ENCODE data around the gene INTS12.

DNA sequence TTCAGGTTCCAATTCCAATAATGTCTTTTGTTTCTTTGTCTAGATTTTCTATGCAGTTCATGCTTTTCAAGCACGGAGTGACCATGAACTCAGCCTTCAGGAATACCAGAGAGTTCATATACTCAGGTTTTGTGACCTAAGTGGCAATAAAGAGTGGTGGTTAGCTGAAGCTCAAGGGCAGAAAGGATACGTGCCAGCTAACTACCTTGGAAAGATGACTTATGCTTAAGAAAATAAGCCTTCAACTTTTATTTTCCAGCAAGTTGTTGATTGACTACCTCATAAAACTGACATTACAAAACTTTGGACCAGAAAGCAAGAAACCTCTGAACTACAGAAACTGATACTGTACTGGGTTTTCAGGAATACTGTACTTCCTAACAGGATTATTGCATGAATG lies 30.8 kb downstream of the INTS12 start:
- TF ChIP-seq, protein P1, sequence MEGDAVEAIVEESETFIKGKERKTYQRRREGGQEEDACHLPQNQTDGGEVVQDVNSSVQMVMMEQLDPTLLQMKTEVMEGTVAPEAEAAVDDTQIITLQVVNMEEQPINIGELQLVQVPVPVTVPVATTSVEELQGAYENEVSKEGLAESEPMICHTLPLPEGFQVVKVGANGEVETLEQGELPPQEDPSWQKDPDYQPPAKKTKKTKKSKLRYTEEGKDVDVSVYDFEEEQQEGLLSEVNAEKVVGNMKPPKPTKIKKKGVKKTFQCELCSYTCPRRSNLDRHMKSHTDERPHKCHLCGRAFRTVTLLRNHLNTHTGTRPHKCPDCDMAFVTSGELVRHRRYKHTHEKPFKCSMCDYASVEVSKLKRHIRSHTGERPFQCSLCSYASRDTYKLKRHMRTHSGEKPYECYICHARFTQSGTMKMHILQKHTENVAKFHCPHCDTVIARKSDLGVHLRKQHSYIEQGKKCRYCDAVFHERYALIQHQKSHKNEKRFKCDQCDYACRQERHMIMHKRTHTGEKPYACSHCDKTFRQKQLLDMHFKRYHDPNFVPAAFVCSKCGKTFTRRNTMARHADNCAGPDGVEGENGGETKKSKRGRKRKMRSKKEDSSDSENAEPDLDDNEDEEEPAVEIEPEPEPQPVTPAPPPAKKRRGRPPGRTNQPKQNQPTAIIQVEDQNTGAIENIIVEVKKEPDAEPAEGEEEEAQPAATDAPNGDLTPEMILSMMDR (IDR thresholded peaks at IDR 0.05) = no peak
- TF ChIP-seq POLR2A (IDR thresholded peaks at IDR 0.05) = no peak

Data from esophagus squamous epithelium (tissue), 4 donors.